ENCODE measurements around the gene SPTA1.

Gene SPTA1

DNA sequence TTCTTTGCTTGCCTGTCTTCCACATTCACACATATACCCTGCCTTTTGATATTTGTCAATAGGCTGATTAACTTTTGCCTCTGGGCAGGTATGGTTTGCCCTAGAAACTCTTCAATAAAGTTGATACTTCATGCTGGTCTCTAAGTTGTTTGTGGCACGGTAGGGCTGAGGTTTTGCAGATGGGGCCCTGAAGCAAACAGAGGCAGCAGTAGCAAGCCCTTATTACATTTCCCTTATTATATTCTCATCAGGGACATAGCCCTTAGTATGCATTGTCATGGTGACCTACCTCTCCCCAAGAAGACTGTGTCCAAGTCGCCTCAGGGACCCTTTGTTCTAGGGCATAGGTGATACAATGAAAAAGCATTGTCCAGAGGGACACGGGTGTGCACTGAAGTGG is 116.0 kb downstream of the SPTA1 start, which contains the start of gene OR6P1:
OR6P1 (minus strand) TSS at position 101 of the 400 bp plus-strand sequence. CDS start 6,976 bp downstream, outside the sequence.
- DNase-seq (ENCODE audit: low spot score): no peak

DNA sequence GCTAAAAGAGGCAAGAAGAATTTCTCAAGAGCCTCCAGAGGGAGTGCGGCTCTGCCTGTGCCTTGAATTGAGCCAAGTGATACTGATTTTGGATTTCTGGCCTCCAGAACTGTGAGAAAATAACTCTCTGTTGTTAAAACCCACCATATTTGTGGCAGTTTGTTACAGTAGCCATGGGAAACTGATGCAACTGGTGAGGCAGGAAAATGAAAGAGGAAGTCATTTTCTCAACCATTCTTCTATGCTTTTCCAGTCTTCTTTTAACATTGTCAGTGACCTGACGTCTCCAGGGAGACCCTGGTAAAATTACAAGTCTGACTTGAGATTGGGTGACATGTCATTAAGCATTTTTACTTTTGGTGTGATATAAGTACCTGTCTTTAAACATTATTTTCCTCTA is 121.9 kb downstream of the SPTA1 start:
- DNase-seq (ENCODE audit: low spot score): no peak

DNA sequence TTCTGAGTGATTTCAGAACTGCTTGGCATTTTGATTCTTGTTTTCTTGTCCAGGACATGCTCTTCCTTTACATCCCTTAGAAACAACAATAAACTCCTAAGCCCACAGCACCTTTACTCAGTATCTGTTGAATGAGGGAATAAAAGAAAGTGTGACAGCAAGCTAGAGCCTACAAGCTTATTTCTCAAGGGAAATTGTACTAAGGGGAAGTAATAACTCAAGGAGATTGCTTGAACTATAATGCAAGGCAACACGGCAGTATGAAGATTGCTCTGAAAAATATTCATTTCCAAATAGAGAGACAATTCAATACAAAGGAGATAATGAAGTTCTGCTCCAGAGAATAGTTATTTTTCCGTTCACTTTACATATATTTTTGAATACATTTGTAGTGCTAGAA is 122.7 kb downstream of the SPTA1 start:
- no peak for DNase-seq (ENCODE audit: low spot score)
